CD14-positive monocyte (primary cell): Measurements from ENCODE around the gene DTNA. TPM values are rescaled to one million over a fixed set of nuclear protein-coding genes. Genes with fewer than 3 reads are reported as not detected.

Experiments
- DNase-seq, 3 donors: peaks; one replicate each; pipeline ENCODE4 v3.0.0-alpha.2; 2011 to 2022
- H2AFZ ChIP-seq: 2 replicates; pipeline ENCODE4 v1.6.0; 2012; ENCODE audit warnings: mild to moderate bottlenecking, low read depth, low read length, inconsistent platforms; ENCODE audit not compliant: insufficient read depth, poor library complexity, severe bottlenecking
- H3K27ac ChIP-seq, 2 donors: 1 replicate in 1 of 2; 2 replicates in 1 of 2; pipeline ENCODE4 v1.5.1; 2012 to 2013; ENCODE audit warnings: low read length in 2 of 2, control low read depth in 1 of 2, inconsistent platforms in 1 of 2, low read depth in 1 of 2, mild to moderate bottlenecking in 1 of 2
- H3K27me3 ChIP-seq, 2 donors: one replicate each; pipeline versions ENCODE4 v1.6.0 to v1.6.1; 2011 to 2013; ENCODE audit warnings: low read length in 2 of 2; ENCODE audit not compliant: control insufficient read depth in 2 of 2, insufficient read depth in 2 of 2
- H3K36me3 ChIP-seq, 2 donors: replicated peaks in 1 of 2; 1 replicate in 1 of 2; 2 replicates in 1 of 2; pipeline versions ENCODE4 v1.5.1 to v1.6.1; 2012 to 2013; ENCODE audit warnings: low read length in 2 of 2, control low read depth in 1 of 2, inconsistent platforms in 1 of 2, mild to moderate bottlenecking in 1 of 2; ENCODE audit not compliant: insufficient read depth in 2 of 2, control insufficient read depth in 1 of 2
- H3K4me1 ChIP-seq, 2 donors: 1 replicate in 1 of 2; 2 replicates in 1 of 2; pipeline versions ENCODE4 v1.5.1 to v1.6.1; 2012 to 2013; ENCODE audit warnings: low read length in 2 of 2, control low read depth in 1 of 2, inconsistent platforms in 1 of 2, mild to moderate bottlenecking in 1 of 2, moderate library complexity in 1 of 2; ENCODE audit not compliant: insufficient read depth in 2 of 2, control insufficient read depth in 1 of 2
- H3K4me2 ChIP-seq: replicated peaks from 2 replicates; pipeline ENCODE3; 2012; ENCODE audit warnings: low read length, moderate library complexity, mild to moderate bottlenecking; ENCODE audit not compliant: poor library complexity, severe bottlenecking; ENCODE audit errors: extremely low read depth
- H3K4me3 ChIP-seq, 3 experiments: fragments of 200-600 bp in 1 of 3; sonication (generic) in 1 of 3; replicated peaks in 1 of 3; 1 replicate in 2 of 3; 2 replicates in 1 of 3; pipeline ENCODE4 v1.5.1; 2011 to 2013; ENCODE audit warnings: low read length in 3 of 3, mild to moderate bottlenecking in 3 of 3, control low read depth in 2 of 3, low read depth in 2 of 3, inconsistent platforms in 1 of 3, moderate library complexity in 1 of 3
- H3K79me2 ChIP-seq: 2 replicates; pipeline ENCODE4 v1.6.0; 2012; ENCODE audit warnings: mild to moderate bottlenecking, control low read depth, inconsistent platforms, low read length, moderate library complexity; ENCODE audit not compliant: insufficient read depth
- H3K9ac ChIP-seq: 2 replicates; pipeline ENCODE4 v1.6.0; 2017; ENCODE audit warnings: low read length, mild to moderate bottlenecking; ENCODE audit not compliant: insufficient read depth, poor library complexity, severe bottlenecking
- H3K9me3 ChIP-seq, 2 donors: replicated peaks in 1 of 2; 1 replicate in 1 of 2; 2 replicates in 1 of 2; pipeline versions ENCODE4 v1.5.1 to v1.6.1; 2012 to 2013; ENCODE audit warnings: low read length in 2 of 2, control low read depth in 1 of 2; ENCODE audit not compliant: control insufficient read depth in 1 of 2, insufficient read depth in 1 of 2
- H4K20me1 ChIP-seq: 2 replicates; pipeline ENCODE4 v1.6.0; 2012; ENCODE audit warnings: mild to moderate bottlenecking, low read length, control low read depth, moderate library complexity; ENCODE audit not compliant: insufficient read depth
- H3K27ac Mint-ChIP-seq, 7 donors: one replicate each; pipeline ENCODE4 v1.8.0; 2020; ENCODE audit warnings: mild to moderate bottlenecking in 7 of 7, mixed read lengths in 7 of 7, moderate library complexity in 6 of 7, inconsistent platforms in 2 of 7
- H3K27me3 Mint-ChIP-seq, 3 donors: one replicate each; pipeline ENCODE4 v1.8.0; 2021 to 2022; ENCODE audit warnings: low read depth in 3 of 3, mild to moderate bottlenecking in 3 of 3, mixed read lengths in 3 of 3, moderate library complexity in 3 of 3, inconsistent platforms in 1 of 3
- H3K36me3 Mint-ChIP-seq, 2 donors: one replicate each; pipeline ENCODE4 v1.8.0; 2020; ENCODE audit warnings: mixed read lengths in 2 of 2, inconsistent platforms in 1 of 2, mild to moderate bottlenecking in 1 of 2
- H3K4me1 Mint-ChIP-seq: one replicate; pipeline ENCODE4 v1.8.0; 2020; ENCODE audit warnings: mild to moderate bottlenecking, mixed read lengths
- H3K4me3 Mint-ChIP-seq, 2 donors: one replicate each; pipeline ENCODE4 v1.8.0; 2020; ENCODE audit warnings: mild to moderate bottlenecking in 2 of 2, mixed read lengths in 2 of 2, moderate library complexity in 1 of 2
- H3K9me3 Mint-ChIP-seq, 7 donors: one replicate each; pipeline ENCODE4 v1.8.0; 2020 to 2022; ENCODE audit warnings: mixed read lengths in 7 of 7, mild to moderate bottlenecking in 6 of 7, moderate library complexity in 6 of 7, inconsistent platforms in 2 of 7
- WGBS: methylation state at CpG from one replicate; pipeline ENCODE4 v1.1.5; 2013; ENCODE audit warnings: missing lambda C conversion rate; ENCODE audit not compliant: insufficient coverage; 5-methylcytosine and 5-hydroxymethylcytosine counted together
- intact Hi-C, 2 donors: fragments of 100-400 bp; cut with micrococcal nuclease; formaldehyde crosslinking; loops; one replicate each; pipeline versions ENCODE4 v1.15.0 to v1.15.1; 2023
- polyA plus RNA-seq, 3 donors: library from polyadenylated mRNA; depleted of rRNA in 1 of 3; unstranded in 2 of 3; stranded (reverse) in 1 of 3; fragments of 300-500 nt in 2 of 3; fragments of >200 nt in 1 of 3; fragmentation: Illumina TruSeq in 2 of 3; gene quantifications; 1 replicate in 2 of 3; 2 replicates in 1 of 3; pipeline ENCODE4 v1.2.3, GENCODE V29; 2012 to 2021
- TF ChIP-seq, protein P1 (sequence below): fragments of 200-600 bp; IDR thresholded peaks from one replicate; pipeline ENCODE4 v1.8.0; 2022; ENCODE audit warnings: antibody characterized with exemption, mild to moderate bottlenecking

DTNA gene
- polyA plus RNA-seq, 3 donors, result 0.53 to 2.3 (median 0.76) TPM

DNA sequence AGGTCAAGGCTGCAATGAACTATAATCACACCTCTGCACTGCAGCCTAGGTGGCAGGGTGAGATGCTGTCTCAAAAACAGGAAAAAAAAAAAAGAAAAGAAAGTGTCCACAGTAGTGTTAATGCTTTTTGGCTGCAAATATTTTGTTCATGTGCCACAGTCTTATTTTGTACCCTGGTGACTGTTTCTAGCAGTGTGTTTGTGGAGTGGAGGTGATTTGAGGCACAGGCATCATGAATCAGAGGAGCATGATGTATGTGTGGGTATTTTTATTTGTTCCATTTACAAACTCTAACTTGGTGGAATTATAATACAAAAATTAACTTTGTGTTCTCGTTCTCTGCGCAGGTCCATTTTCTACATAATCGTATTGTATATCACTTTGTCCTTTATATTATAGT is 30.6 kb downstream of the DTNA start:
- TF ChIP-seq, protein P1, sequence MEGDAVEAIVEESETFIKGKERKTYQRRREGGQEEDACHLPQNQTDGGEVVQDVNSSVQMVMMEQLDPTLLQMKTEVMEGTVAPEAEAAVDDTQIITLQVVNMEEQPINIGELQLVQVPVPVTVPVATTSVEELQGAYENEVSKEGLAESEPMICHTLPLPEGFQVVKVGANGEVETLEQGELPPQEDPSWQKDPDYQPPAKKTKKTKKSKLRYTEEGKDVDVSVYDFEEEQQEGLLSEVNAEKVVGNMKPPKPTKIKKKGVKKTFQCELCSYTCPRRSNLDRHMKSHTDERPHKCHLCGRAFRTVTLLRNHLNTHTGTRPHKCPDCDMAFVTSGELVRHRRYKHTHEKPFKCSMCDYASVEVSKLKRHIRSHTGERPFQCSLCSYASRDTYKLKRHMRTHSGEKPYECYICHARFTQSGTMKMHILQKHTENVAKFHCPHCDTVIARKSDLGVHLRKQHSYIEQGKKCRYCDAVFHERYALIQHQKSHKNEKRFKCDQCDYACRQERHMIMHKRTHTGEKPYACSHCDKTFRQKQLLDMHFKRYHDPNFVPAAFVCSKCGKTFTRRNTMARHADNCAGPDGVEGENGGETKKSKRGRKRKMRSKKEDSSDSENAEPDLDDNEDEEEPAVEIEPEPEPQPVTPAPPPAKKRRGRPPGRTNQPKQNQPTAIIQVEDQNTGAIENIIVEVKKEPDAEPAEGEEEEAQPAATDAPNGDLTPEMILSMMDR, result no peak
- Histone ChIP-seq H3K4me2 (no peak overlapping the region), H4K20me1 (no peaks in the 10 kb centered on the region), H3K27me3 (no peaks in the 10 kb centered on the region), H2AFZ (no peak overlapping the region), H3K27ac (no peak overlapping the region), H3K36me3 (no peaks in the 10 kb centered on the region), H3K4me3 (no peak overlapping the region), H3K79me2 (no peaks in the 10 kb centered on the region), H3K9me3 (no peaks in the 10 kb centered on the region), H3K9ac (no peak overlapping the region), H3K4me1 (no peaks in the 10 kb centered on the region)
- Mint-ChIP-seq H3K27me3 (peaks cover 0 to 5% (median 0%) of the 10 kb centered on the region in 3 donors), H3K9me3 (peaks cover 0 to 2% (median 0%) of the 10 kb centered on the region in 7 donors), H3K4me3 (no peak overlapping the region), H3K27ac (no peak overlapping the region), H3K36me3 (no peaks in the 10 kb centered on the region), H3K4me1 (no peaks in the 10 kb centered on the region)
- intact Hi-C loops, result no loop called here
- no CpG with 5 or more reads among the region's 3 CpGs for WGBS
- DNase-seq, result no peak

DNA sequence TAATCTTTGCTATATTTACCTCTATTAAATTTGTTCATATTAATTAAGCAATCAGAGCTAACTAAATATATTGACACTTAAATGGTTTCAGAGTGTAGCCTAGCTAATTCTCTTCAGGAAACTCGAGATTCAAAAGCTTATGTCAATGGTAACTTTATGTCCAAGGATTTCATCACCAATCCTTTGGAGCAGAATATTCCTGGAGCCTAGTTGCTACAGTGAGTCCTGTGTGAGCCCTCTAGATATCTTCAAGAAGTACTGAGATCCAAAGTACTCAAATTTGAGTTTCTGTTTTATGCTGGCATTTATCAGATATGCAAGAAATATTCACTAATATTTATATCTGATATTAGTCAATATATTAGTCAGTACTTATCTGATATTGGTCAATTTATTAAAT is 31.3 kb downstream of the DTNA start:
- Mint-ChIP-seq H3K4me1 (no peaks in the 10 kb centered on the region), H3K4me3 (no peak overlapping the region), H3K27ac (no peak overlapping the region), H3K36me3 (no peaks in the 10 kb centered on the region), H3K27me3 (peaks cover 0 to 6% (median 0%) of the 10 kb centered on the region in 3 donors), H3K9me3 (peaks cover 0 to 2% (median 0%) of the 10 kb centered on the region in 7 donors)
- no peaks in the 10 kb centered on the region for H3K79me2 ChIP-seq
- no peak for DNase-seq
- no peaks in the 10 kb centered on the region for H3K4me1 ChIP-seq
- H3K27ac ChIP-seq, result no peak overlapping the region
- no peaks in the 10 kb centered on the region for H3K27me3 ChIP-seq
- intact Hi-C loops, result no loop called here
- H3K36me3 ChIP-seq, result no peaks in the 10 kb centered on the region
- no peaks in the 10 kb centered on the region for H3K9me3 ChIP-seq
- no peaks in the 10 kb centered on the region for H4K20me1 ChIP-seq
- no peak overlapping the region for H3K9ac ChIP-seq
- no peak overlapping the region for H3K4me2 ChIP-seq
- H2AFZ ChIP-seq, result no peak overlapping the region
- WGBS, result 100% methylated on average over 1 of the region's 1 CpG
- TF ChIP-seq, protein P1, result no peak
- H3K4me3 ChIP-seq, result no peak overlapping the region
